PC-3 (cell line): ENCODE measurements around the gene ZNF333. TPM values are rescaled to one million over a fixed set of nuclear protein-coding genes. Genes with fewer than 3 reads are reported as not detected.

ENCODE experiments used
- ATAC-seq: fragments of 200-7000 bp; cut with Tn5 transposase; 2 replicates; pipeline ENCODE4 v1.9.1; 2020; ENCODE audit warnings: mild to moderate bottlenecking, moderate library complexity
- BruUV-seq: library from RNA; stranded (reverse); fragments of 400-500 nt; replicated peaks from 2 replicates; lab custom pipeline; 2021; lab: Mats Ljungman, UMichigan
- CTCF ChIA-PET: fragments of 300-600 bp; sonication (Branson Sonifier 250); formaldehyde crosslinking; loops from one replicate; lab custom pipeline; 2022; ENCODE audit warnings: antibody characterized with exemption; lab: Charles Lee
- POLR2A ChIA-PET: fragments of 300-600 bp; sonication (Branson Sonifier 250); formaldehyde crosslinking; loops from one replicate; lab custom pipeline; 2022; ENCODE audit warnings: antibody characterized with exemption; ENCODE audit not compliant: unreplicated experiment; lab: Charles Lee
- DNase-seq: peaks from one replicate; pipeline ENCODE4 v3.0.0-alpha.2; 2015
- H2AFZ ChIP-seq: fragments of 300-600 bp; sonication (generic); 2 replicates; pipeline ENCODE4 v1.6.0; 2016; ENCODE audit warnings: antibody characterized with exemption, low read length
- H3F3A ChIP-seq: fragments of 300-600 bp; sonication (generic); one replicate; pipeline ENCODE4 v1.6.0; 2017; ENCODE audit warnings: antibody characterized with exemption, low read length, control low read depth, mild to moderate bottlenecking; ENCODE audit not compliant: unreplicated experiment
- H3K27ac ChIP-seq: fragments of 300-600 bp; sonication (generic); 2 replicates; pipeline ENCODE4 v1.5.1; 2016; ENCODE audit warnings: mild to moderate bottlenecking, low read length
- H3K27me3 ChIP-seq: fragments of 300-600 bp; sonication (generic); 2 replicates; pipeline ENCODE4 v1.6.1; 2016; ENCODE audit warnings: low read length, mixed read lengths
- H3K36me3 ChIP-seq: fragments of 300-600 bp; sonication (generic); 2 replicates; pipeline ENCODE4 v1.6.1; 2016; ENCODE audit warnings: low read depth, mixed run types, low read length, mixed read lengths
- H3K4me1 ChIP-seq: fragments of 300-600 bp; sonication (generic); 2 replicates; pipeline ENCODE4 v1.5.1; 2016; ENCODE audit warnings: low read length; ENCODE audit not compliant: insufficient read depth
- H3K4me2 ChIP-seq: fragments of 300-600 bp; sonication (generic); 2 replicates; pipeline ENCODE4 v1.6.0; 2016; ENCODE audit warnings: low read length
- H3K4me3 ChIP-seq: fragments of 300-600 bp; sonication (generic); 2 replicates; pipeline ENCODE4 v1.5.1; 2016; ENCODE audit warnings: mild to moderate bottlenecking, low read length, mixed read lengths
- H3K79me2 ChIP-seq: fragments of 300-600 bp; sonication (generic); 2 replicates; pipeline ENCODE4 v1.6.1; 2017; ENCODE audit warnings: low read length, mixed read lengths
- H3K9ac ChIP-seq: fragments of 300-600 bp; sonication (generic); 2 replicates; pipeline ENCODE4 v1.6.0; 2016; ENCODE audit warnings: mild to moderate bottlenecking, low read length
- H3K9me2 ChIP-seq: fragments of 300-600 bp; sonication (generic); replicated peaks from 2 replicates; pipeline ENCODE4 v1.6.1; 2016; ENCODE audit warnings: mixed run types, low read length, mixed read lengths
- H3K9me3 ChIP-seq: fragments of 300-600 bp; sonication (generic); 2 replicates; pipeline ENCODE4 v1.6.1; 2016; ENCODE audit warnings: low read length, mixed read lengths
- H4K20me1 ChIP-seq: fragments of 300-600 bp; sonication (generic); 2 replicates; pipeline ENCODE4 v1.6.1; 2016; ENCODE audit warnings: low read length, mixed read lengths
- EZH2 ChIP-seq: fragments of 300-600 bp; sonication (generic); IDR thresholded peaks from one replicate; pipeline ENCODE4 v1.6.1; 2017; ENCODE audit warnings: antibody characterized with exemption, mild to moderate bottlenecking, low read length; ENCODE audit not compliant: unreplicated experiment
- EZH2phosphoT487 ChIP-seq: fragments of 300-600 bp; sonication (generic); IDR thresholded peaks from 2 replicates; pipeline ENCODE4 v1.6.1; 2018; ENCODE audit warnings: mild to moderate bottlenecking, antibody characterized with exemption, low read length, borderline replicate concordance
- intact Hi-C: fragments of 100-400 bp; cut with micrococcal nuclease; formaldehyde crosslinking; loops from 2 replicates; pipeline ENCODE4 v1.9.0; 2023
- total RNA-seq: library from RNA; depleted of rRNA; stranded (reverse); fragments of >200 nt; gene quantifications from 2 replicates; pipeline ENCODE4 v1.2.3, GENCODE V29; 2014
- TF ChIP-seq, protein P1 (sequence below): fragments of 300-600 bp; sonication (generic); conservative IDR thresholded peaks from 2 replicates; pipeline ENCODE4 v1.5.1; 2017; ENCODE audit warnings: antibody characterized with exemption, low read depth, mild to moderate bottlenecking, low read length

ZNF333 gene
- total RNA-seq, 1 experiment from 2014 or later: 6.2 TPM

- H3K27me3 ChIP-seq: peaks cover 54% of the 10 kb centered on the region
- H3K4me1 ChIP-seq: no peaks in the 10 kb centered on the region
- no peaks in the 10 kb centered on the region for H3K79me2 ChIP-seq
- ChIA-PET CTCF (no interaction called here), POLR2A (no interaction called here)
- no peak for ATAC-seq
- H3K4me3 ChIP-seq: no peak overlapping the region
- H3K9ac ChIP-seq: no peak overlapping the region
- no peak overlapping the region for H3K27ac ChIP-seq
- no peaks in the 10 kb centered on the region for H3K36me3 ChIP-seq
- H3K9me3 ChIP-seq: no peaks in the 10 kb centered on the region; the same call in 1 of the 2 replicates
- H2AFZ ChIP-seq: no peak overlapping the region
- H3K4me2 ChIP-seq: no peak overlapping the region
- no peaks in the 10 kb centered on the region for H4K20me1 ChIP-seq
- intact Hi-C loops: no loop called here
- H3F3A ChIP-seq: no peaks in the 10 kb centered on the region
- no peaks in the 10 kb centered on the region for H3K9me2 ChIP-seq
- no peak for TF ChIP-seq EZH2phosphoT487
- TF ChIP-seq, protein P1, sequence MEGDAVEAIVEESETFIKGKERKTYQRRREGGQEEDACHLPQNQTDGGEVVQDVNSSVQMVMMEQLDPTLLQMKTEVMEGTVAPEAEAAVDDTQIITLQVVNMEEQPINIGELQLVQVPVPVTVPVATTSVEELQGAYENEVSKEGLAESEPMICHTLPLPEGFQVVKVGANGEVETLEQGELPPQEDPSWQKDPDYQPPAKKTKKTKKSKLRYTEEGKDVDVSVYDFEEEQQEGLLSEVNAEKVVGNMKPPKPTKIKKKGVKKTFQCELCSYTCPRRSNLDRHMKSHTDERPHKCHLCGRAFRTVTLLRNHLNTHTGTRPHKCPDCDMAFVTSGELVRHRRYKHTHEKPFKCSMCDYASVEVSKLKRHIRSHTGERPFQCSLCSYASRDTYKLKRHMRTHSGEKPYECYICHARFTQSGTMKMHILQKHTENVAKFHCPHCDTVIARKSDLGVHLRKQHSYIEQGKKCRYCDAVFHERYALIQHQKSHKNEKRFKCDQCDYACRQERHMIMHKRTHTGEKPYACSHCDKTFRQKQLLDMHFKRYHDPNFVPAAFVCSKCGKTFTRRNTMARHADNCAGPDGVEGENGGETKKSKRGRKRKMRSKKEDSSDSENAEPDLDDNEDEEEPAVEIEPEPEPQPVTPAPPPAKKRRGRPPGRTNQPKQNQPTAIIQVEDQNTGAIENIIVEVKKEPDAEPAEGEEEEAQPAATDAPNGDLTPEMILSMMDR: no peak
- no TSS peak for BruUV-seq
- DNase-seq: no peak
Observed at GRCh38 chr19:14669940-14670339, 19.9 kb upstream of the ZNF333 start.

DNA sequence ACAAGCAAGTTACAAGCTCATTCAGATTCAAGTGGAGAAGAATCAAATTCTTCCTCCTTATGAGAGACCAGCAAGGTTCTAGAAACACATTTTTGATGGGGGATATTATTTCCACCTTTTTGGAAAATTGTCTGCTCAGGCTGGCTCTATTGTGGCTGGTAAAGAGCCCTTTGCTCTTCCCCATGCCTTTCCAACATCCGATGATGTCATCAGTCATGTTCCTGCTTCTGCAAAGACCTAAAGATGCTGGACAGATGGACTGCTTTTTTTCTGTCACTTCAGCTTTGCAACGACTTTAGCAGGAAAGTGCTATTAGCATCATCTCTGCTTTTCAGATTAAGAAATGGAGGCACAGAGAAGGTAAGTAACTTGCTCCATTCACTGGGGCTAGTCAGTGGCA lies 19.4 kb upstream of the ZNF333 start:
- no peaks in the 10 kb centered on the region for H3K4me1 ChIP-seq
- ChIA-PET CTCF (no interaction called here), POLR2A (no interaction called here)

DNA sequence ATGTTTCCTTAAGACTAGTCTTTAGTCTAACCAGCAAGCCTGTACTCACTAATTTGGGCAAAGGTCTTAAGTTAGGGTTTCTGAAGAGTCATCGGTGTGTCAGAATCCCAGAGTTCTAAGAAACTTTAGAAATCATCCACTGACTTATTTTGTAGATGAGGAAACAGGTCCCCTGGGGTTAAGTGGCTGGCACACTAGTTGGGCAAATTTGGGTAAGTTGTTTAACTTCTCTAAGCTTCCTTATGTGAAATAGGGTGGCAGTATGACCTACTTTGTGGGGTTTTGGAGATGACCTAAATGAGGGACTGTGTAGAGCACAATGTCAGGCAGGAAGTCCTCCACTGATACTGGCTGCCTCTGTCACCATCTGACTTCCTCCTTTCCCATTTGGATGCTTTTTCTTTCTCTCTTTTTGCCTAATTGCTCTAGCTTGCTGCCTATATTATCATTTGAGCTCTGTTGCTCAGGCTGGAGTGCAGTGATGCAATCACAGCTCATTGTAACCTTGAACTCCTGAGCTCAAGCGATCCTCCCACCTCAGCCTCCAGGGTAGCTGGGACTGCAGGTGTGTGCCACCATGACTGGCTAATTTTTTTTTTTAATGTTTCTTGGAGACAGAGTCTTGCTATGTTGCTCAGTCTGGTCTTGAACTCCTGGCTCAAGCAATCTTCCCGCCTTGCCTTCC lies 17.5 kb upstream of the ZNF333 start:
- intact Hi-C loops: no loop called here
- H4K20me1 ChIP-seq: no peaks in the 10 kb centered on the region
- ChIA-PET CTCF (no interaction called here), POLR2A (no interaction called here)
- H3K4me3 ChIP-seq: no peak overlapping the region
- H3K27me3 ChIP-seq: peaks cover 69% of the 10 kb centered on the region
- DNase-seq (no peak), ATAC-seq (no peak)
- H2AFZ ChIP-seq: no peak overlapping the region
- BruUV-seq: no TSS peak
- H3K9me2 ChIP-seq: no peaks in the 10 kb centered on the region
- H3K36me3 ChIP-seq: no peaks in the 10 kb centered on the region
- no peaks in the 10 kb centered on the region; the same call in 1 of the 2 replicates for H3K9me3 ChIP-seq
- no peak overlapping the region for H3K27ac ChIP-seq
- no peaks in the 10 kb centered on the region for H3K4me1 ChIP-seq
- no peak overlapping the region for H3K9ac ChIP-seq
- H3F3A ChIP-seq: no peaks in the 10 kb centered on the region
- TF ChIP-seq, protein P1: no peak
- TF ChIP-seq EZH2: no peak
- no peak for TF ChIP-seq EZH2phosphoT487
- no peak overlapping the region for H3K4me2 ChIP-seq
- H3K79me2 ChIP-seq: no peaks in the 10 kb centered on the region

More for the DNA sequence above, 19.4 kb upstream of the ZNF333 start:
- H2AFZ ChIP-seq: no peak overlapping the region
- H3K79me2 ChIP-seq: no peaks in the 10 kb centered on the region
- H3K9me2 ChIP-seq: no peaks in the 10 kb centered on the region
- no peak overlapping the region for H3K4me3 ChIP-seq
- BruUV-seq: no TSS peak
- TF ChIP-seq EZH2 (no peak), EZH2phosphoT487 (no peak)
- TF ChIP-seq, protein P1: no peak
- no peaks in the 10 kb centered on the region; the same call in 1 of the 2 replicates for H3K9me3 ChIP-seq
- H4K20me1 ChIP-seq: no peaks in the 10 kb centered on the region
- ATAC-seq (no peak), DNase-seq (no peak)
- H3K27ac ChIP-seq: no peak overlapping the region
- no peak overlapping the region for H3K4me2 ChIP-seq
- H3K9ac ChIP-seq: no peak overlapping the region
- no peaks in the 10 kb centered on the region for H3K36me3 ChIP-seq
- peaks cover 59% of the 10 kb centered on the region for H3K27me3 ChIP-seq
- intact Hi-C loops: no loop called here
- no peaks in the 10 kb centered on the region for H3F3A ChIP-seq
